HG03457 (cell line): ENCODE measurements around the gene CELA3B.
"Not testable (repeated sequence)": the region's sequence is repeated elsewhere in the genome, so short reads cannot be mapped to it uniquely, and the experiment has no call there.

Experiments
- ATAC-seq: cut with Tn5 transposase; IDR thresholded peaks from one replicate; pipeline ENCODE4 v1.9.1; 2021; ENCODE audit warnings: moderate number of reproducible peaks; ENCODE audit not compliant: unreplicated experiment

CELA3B gene

GRCh38 chr1:21976703-21977239 is at the start of gene CELA3B:
Gene CELA3B (plus strand): TSS chr1:21977022. CDS start chr1:21977040, 18 bp downstream.
- not testable (repeated sequence) for ATAC-seq

GRCh38 chr1:21927533-21928237 is 49.1 kb upstream of the CELA3B start:
- ATAC-seq: no peak

- ATAC-seq: no peak
Measured at GRCh38 chr1:21930080-21930571, 46.7 kb upstream of the CELA3B start.

- no peak for ATAC-seq
Measured at GRCh38 chr1:21930629-21931170, 46.1 kb upstream of the CELA3B start.

GRCh38 chr1:21931171-21932093 is 45.4 kb upstream of the CELA3B start:
- ATAC-seq: no peak

- ATAC-seq: no peak
Measured at GRCh38 chr1:21932127-21932526, 44.7 kb upstream of the CELA3B start.

GRCh38 chr1:21933397-21934248 is 43.2 kb upstream of the CELA3B start:
- ATAC-seq: no peak

GRCh38 chr1:21935393-21935804 is 41.4 kb upstream of the CELA3B start:
- no peak for ATAC-seq

GRCh38 chr1:21935891-21936365 is 40.9 kb upstream of the CELA3B start:
- no peak for ATAC-seq

- ATAC-seq: no peak
Measured at GRCh38 chr1:21936366-21937031, 40.3 kb upstream of the CELA3B start.

GRCh38 chr1:21937034-21937371 is 39.8 kb upstream of the CELA3B start, which contains the start of gene HSPG2:
Gene HSPG2 (minus strand): TSS chr1:21937310. CDS start chr1:21937217, 93 bp downstream.
- no peak for ATAC-seq

- ATAC-seq: no peak
Measured at GRCh38 chr1:21937372-21938121, 39.3 kb upstream of the CELA3B start.

- no peak for ATAC-seq
Measured at GRCh38 chr1:21938732-21939538, 37.9 kb upstream of the CELA3B start.

GRCh38 chr1:21939650-21940374 is 37.0 kb upstream of the CELA3B start:
- no peak for ATAC-seq

GRCh38 chr1:21940492-21940891 is 36.3 kb upstream of the CELA3B start:
- no peak for ATAC-seq

- no peak for ATAC-seq
Measured at GRCh38 chr1:21941370-21941769, 35.5 kb upstream of the CELA3B start.

GRCh38 chr1:21942464-21942863 is 34.4 kb upstream of the CELA3B start:
- no peak for ATAC-seq
